Mucosa of stomach (tissue), 1 donor: ENCODE data around the gene ZNF138.
"Not testable (repeated sequence)": the region's sequence is repeated elsewhere in the genome, so short reads cannot be mapped to it uniquely, and the experiment has no call there.

Source experiments
- H3K27me3 ChIP-seq: one replicate; pipeline ENCODE4 v1.7.0; 2013; ENCODE audit warnings: mild to moderate bottlenecking, low read length; ENCODE audit not compliant: control insufficient read depth, insufficient read depth
- H3K36me3 ChIP-seq: one replicate; pipeline ENCODE4 v1.7.0; 2013; ENCODE audit warnings: low read length; ENCODE audit not compliant: control insufficient read depth, insufficient read depth
- H3K4me1 ChIP-seq: one replicate; pipeline ENCODE4 v1.7.0; 2013; ENCODE audit warnings: mild to moderate bottlenecking, low read length; ENCODE audit not compliant: control insufficient read depth, insufficient read depth
- H3K4me3 ChIP-seq: one replicate; pipeline ENCODE4 v1.7.0; 2013; ENCODE audit warnings: low read length
- H3K9ac ChIP-seq: one replicate; pipeline ENCODE4 v1.7.0; 2013; ENCODE audit warnings: mild to moderate bottlenecking, low read length, moderate library complexity
- H3K9me3 ChIP-seq: one replicate; pipeline ENCODE4 v1.7.0; 2013; ENCODE audit warnings: mild to moderate bottlenecking, low read length, moderate library complexity; ENCODE audit not compliant: control insufficient read depth
- donor health status: Pancreatic carcinoma.

ZNF138 gene

GRCh38 chr7:64794171-64794844 lies at the start of gene ZNF138:
TSS of gene ZNF138 (plus strand) at chr7:64794428. CDS start at chr7:64794569, 141 bp downstream.
- H3K9me3 ChIP-seq, result no peaks in the 10 kb centered on the region
- peak within 1 kb of the TSS; percentile 52 for H3K4me3 ChIP-seq
- H3K4me1 ChIP-seq, result peaks cover 9% of the 10 kb centered on the region
- H3K27me3 ChIP-seq, result no peaks in the 10 kb centered on the region
- H3K9ac ChIP-seq, result peak within 1 kb of the TSS; percentile 90
- H3K36me3 ChIP-seq, result no peaks in the 10 kb centered on the region

GRCh38 chr7:64744680-64745079 lies 49.5 kb upstream of the ZNF138 start:
- H3K9ac ChIP-seq, result no peak overlapping the region
- H3K4me1 ChIP-seq, result no peaks in the 10 kb centered on the region
- H3K36me3 ChIP-seq, result no peaks in the 10 kb centered on the region
- no peaks in the 10 kb centered on the region for H3K9me3 ChIP-seq
- H3K27me3 ChIP-seq, result no peaks in the 10 kb centered on the region
- no peak overlapping the region for H3K4me3 ChIP-seq

- H3K9ac ChIP-seq, result no peak overlapping the region
- no peaks in the 10 kb centered on the region for H3K9me3 ChIP-seq
These were observed 46.4 kb upstream of the ZNF138 start for GRCh38 chr7:64747802-64748201.

GRCh38 chr7:64753032-64753431 lies 41.2 kb upstream of the ZNF138 start:
- no peaks in the 10 kb centered on the region for H3K9me3 ChIP-seq
- no peaks in the 10 kb centered on the region for H3K36me3 ChIP-seq
- H3K4me3 ChIP-seq, result no peak overlapping the region
- no peaks in the 10 kb centered on the region for H3K27me3 ChIP-seq
- no peak overlapping the region for H3K9ac ChIP-seq
- no peaks in the 10 kb centered on the region for H3K4me1 ChIP-seq

More at GRCh38 chr7:64747802-64748201, 46.4 kb upstream of the ZNF138 start:
- H3K4me1 ChIP-seq, result no peaks in the 10 kb centered on the region
- H3K27me3 ChIP-seq, result no peaks in the 10 kb centered on the region
- no peak overlapping the region for H3K4me3 ChIP-seq
- H3K36me3 ChIP-seq, result no peaks in the 10 kb centered on the region

GRCh38 chr7:64755865-64756264 lies 38.4 kb upstream of the ZNF138 start:
- no peaks in the 10 kb centered on the region for H3K4me1 ChIP-seq
- no peak overlapping the region for H3K4me3 ChIP-seq
- no peak overlapping the region for H3K9ac ChIP-seq
- H3K27me3 ChIP-seq, result no peaks in the 10 kb centered on the region
- no peaks in the 10 kb centered on the region for H3K9me3 ChIP-seq
- H3K36me3 ChIP-seq, result no peaks in the 10 kb centered on the region

GRCh38 chr7:64758151-64758550 lies 36.1 kb upstream of the ZNF138 start:
- Histone ChIP-seq H3K36me3 (no peaks in the 10 kb centered on the region), H3K9ac (no peak overlapping the region), H3K9me3 (no peaks in the 10 kb centered on the region), H3K27me3 (no peaks in the 10 kb centered on the region), H3K4me3 (no peak overlapping the region), H3K4me1 (no peaks in the 10 kb centered on the region)

GRCh38 chr7:64768824-64769223 lies 25.4 kb upstream of the ZNF138 start:
- H3K9ac ChIP-seq, result no peak overlapping the region
- H3K4me1 ChIP-seq, result no peaks in the 10 kb centered on the region
- no peak overlapping the region for H3K4me3 ChIP-seq
- H3K36me3 ChIP-seq, result no peaks in the 10 kb centered on the region
- no peaks in the 10 kb centered on the region for H3K27me3 ChIP-seq
- no peaks in the 10 kb centered on the region for H3K9me3 ChIP-seq

GRCh38 chr7:64774204-64774842 lies 19.9 kb upstream of the ZNF138 start:
- Histone ChIP-seq H3K9me3 (no peaks in the 10 kb centered on the region), H3K4me3 (no peak overlapping the region), H3K36me3 (no peaks in the 10 kb centered on the region), H3K4me1 (no peaks in the 10 kb centered on the region), H3K27me3 (no peaks in the 10 kb centered on the region), H3K9ac (no peak overlapping the region)

- Histone ChIP-seq H3K9me3 (no peaks in the 10 kb centered on the region), H3K9ac (no peak overlapping the region), H3K4me1 (no peaks in the 10 kb centered on the region), H3K27me3 (no peaks in the 10 kb centered on the region), H3K4me3 (no peak overlapping the region), H3K36me3 (no peaks in the 10 kb centered on the region)
These were observed 18.9 kb upstream of the ZNF138 start for GRCh38 chr7:64775289-64775688.

GRCh38 chr7:64784842-64785241 lies 9.4 kb upstream of the ZNF138 start:
- not testable (repeated sequence) for H3K4me1 ChIP-seq, H3K36me3 ChIP-seq, H3K4me3 ChIP-seq, H3K9me3 ChIP-seq, H3K27me3 ChIP-seq, H3K9ac ChIP-seq

GRCh38 chr7:64787295-64787694 lies 6.9 kb upstream of the ZNF138 start:
- Histone ChIP-seq H3K9me3 (no peaks in the 10 kb centered on the region), H3K4me3 (no peak overlapping the region), H3K9ac (no peak overlapping the region), H3K36me3 (no peaks in the 10 kb centered on the region), H3K4me1 (no peaks in the 10 kb centered on the region), H3K27me3 (no peaks in the 10 kb centered on the region)

- H3K4me3 ChIP-seq, result not testable (repeated sequence)
These were observed 5.0 kb upstream of the ZNF138 start for GRCh38 chr7:64789241-64789640.

More at GRCh38 chr7:64789241-64789640, 5.0 kb upstream of the ZNF138 start:
- not testable (repeated sequence) for H3K9me3 ChIP-seq, H3K27me3 ChIP-seq, H3K4me1 ChIP-seq, H3K36me3 ChIP-seq, H3K9ac ChIP-seq
